Mucosa of rectum (tissue), 2 donors: ENCODE data around the gene OGFR.

Experiments
- H3K27ac ChIP-seq, 2 donors: one replicate each; pipeline ENCODE4 v1.7.0; 2013; ENCODE audit warnings: inconsistent platforms in 2 of 2, low read depth in 2 of 2, low read length in 2 of 2
- H3K27me3 ChIP-seq, 2 donors: one replicate each; pipeline ENCODE4 v1.7.0; 2013; ENCODE audit warnings: low read length in 2 of 2; ENCODE audit not compliant: control insufficient read depth in 2 of 2, insufficient read depth in 2 of 2
- H3K36me3 ChIP-seq, 2 donors: one replicate each; pipeline ENCODE4 v1.7.0; 2013; ENCODE audit warnings: low read length in 2 of 2; ENCODE audit not compliant: control insufficient read depth in 2 of 2, insufficient read depth in 2 of 2
- H3K4me1 ChIP-seq, 2 donors: one replicate each; pipeline ENCODE4 v1.7.0; 2013; ENCODE audit warnings: low read length in 2 of 2, mild to moderate bottlenecking in 1 of 2; ENCODE audit not compliant: control insufficient read depth in 2 of 2, insufficient read depth in 2 of 2
- H3K4me3 ChIP-seq, 2 donors: one replicate each; pipeline ENCODE4 v1.7.0; 2013; ENCODE audit warnings: low read length in 2 of 2
- H3K9ac ChIP-seq, 2 donors: one replicate each; pipeline ENCODE4 v1.7.0; 2013; ENCODE audit warnings: low read length in 2 of 2, low read depth in 1 of 2, mild to moderate bottlenecking in 1 of 2
- H3K9me3 ChIP-seq, 2 donors: one replicate each; pipeline ENCODE4 v1.7.0; 2013; ENCODE audit warnings: low read length in 2 of 2; ENCODE audit not compliant: control insufficient read depth in 2 of 2
- donor health status: healthy.
- donor health status: Normal muscosa, but diverticular disease.

OGFR gene

DNA sequence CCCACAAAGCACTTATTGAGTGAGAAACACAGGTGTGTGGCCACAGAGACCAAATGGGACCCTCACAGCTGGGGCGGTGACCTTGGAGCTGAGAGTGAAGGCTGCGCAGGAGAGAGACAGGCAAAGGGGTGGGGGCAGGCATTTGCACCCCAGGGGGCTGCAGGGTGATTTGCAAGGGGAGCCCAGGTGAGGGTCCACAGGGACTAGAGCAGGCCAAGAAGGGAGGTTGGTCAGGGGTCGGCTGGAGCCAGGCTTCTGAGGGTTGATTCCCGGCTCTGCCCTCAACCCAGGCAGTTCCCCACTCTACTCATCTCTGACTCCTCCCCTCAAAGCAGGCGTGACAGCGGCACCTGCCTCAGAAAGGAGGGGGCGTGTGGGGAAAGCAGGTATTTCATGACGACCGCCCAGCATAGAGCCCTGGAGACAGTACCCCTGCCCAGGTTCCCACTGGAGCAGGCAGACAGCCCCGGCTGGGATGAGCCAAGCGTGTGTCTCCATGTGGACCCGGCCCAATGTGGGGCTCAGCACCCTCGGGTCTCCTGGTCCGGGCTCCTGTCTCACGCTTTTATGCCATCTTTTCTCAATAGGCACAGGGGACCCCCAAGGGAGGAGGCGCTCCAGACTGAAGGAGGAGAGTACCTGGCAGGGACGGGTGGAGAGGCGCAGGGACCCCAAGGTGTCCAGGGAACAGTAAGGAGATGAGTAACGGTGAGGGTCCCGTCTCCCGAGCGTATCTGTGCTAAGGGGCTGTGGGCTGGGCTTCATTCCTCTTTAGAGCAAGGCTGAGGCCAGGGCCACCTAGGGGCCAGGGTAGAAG lies 11.5 kb upstream of the OGFR start:
- H3K9ac ChIP-seq, result peak overlapping the region; percentile 70 to 74
- no peaks in the 10 kb centered on the region for H3K36me3 ChIP-seq
- no peaks in the 10 kb centered on the region for H3K27me3 ChIP-seq
- peaks cover 31 to 32% of the 10 kb centered on the region in 2 donors for H3K4me1 ChIP-seq
- peak overlapping the region; percentile 61 to 64 for H3K4me3 ChIP-seq
- H3K27ac ChIP-seq, result peak overlapping the region; percentile 88 to 94
- H3K9me3 ChIP-seq, result no peaks in the 10 kb centered on the region

DNA sequence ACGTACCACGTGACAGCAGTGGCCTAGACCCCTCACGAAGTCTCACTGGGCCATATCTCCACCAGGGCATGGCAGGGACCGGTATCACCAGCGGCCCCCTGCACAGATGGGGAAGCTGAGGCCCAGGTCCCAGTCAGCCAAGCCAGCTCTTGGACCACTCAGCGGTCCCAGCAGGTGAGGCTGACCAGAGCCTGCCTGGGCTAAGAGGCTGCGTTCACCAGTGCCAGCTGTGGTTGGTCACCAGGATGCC lies 11.0 kb upstream of the OGFR start:
- peak overlapping the region; percentile 70 to 74 for H3K9ac ChIP-seq
- peak overlapping the region; percentile 88 to 94 for H3K27ac ChIP-seq
- H3K4me1 ChIP-seq, result peaks cover 36% of the 10 kb centered on the region in 2 donors
- H3K4me3 ChIP-seq, result peak overlapping the region; percentile 61 to 64
- H3K9me3 ChIP-seq, result no peaks in the 10 kb centered on the region
- no peaks in the 10 kb centered on the region for H3K27me3 ChIP-seq
- H3K36me3 ChIP-seq, result peaks cover under 1% of the 10 kb centered on the region in 2 donors

DNA sequence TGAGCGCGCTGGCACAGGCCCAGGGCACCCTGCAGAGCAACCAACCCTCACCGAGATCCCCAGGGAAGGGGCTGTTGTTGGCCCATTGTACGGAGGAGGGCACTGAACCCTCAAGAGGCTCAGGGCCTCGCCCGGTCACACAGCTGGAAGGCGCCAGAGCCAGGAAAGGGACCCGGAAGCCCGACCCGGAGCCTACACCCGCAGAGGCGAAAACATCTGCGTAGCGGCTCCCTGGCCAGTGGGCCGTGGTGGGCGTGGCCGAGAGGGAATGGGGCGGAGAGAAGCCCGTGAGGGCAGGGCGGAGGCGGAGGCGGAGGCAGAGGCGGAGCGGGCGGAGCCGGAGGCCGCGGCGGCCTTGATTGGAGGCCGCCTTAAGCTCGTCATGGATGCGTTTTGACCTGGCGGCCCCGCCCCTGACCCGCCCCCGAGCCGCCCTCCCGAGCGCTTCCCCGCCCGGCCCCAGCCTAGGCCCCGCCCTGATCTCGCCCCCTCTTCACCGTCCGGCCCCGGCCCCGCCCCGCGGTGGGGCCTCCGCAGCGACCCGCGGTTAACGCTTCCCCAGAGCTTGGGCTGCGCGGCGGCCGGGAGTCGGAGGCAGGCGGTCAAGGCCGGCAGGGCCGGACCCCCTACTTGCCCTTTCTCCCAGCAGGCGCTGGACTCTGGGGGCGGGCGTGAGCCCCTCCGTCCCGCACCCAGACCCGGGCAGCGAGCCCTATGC lies 10.5 kb upstream of the OGFR start:
- Histone ChIP-seq H3K9me3 (no peaks in the 10 kb centered on the region), H3K9ac (peak overlapping the region; percentile 85 to 91), H3K4me1 (peaks cover 36 to 38% of the 10 kb centered on the region in 2 donors), H3K27me3 (no peaks in the 10 kb centered on the region), H3K27ac (peak overlapping the region; percentile 89 to 95), H3K4me3 (peak overlapping the region; percentile 70 to 76), H3K36me3 (peaks cover 5% of the 10 kb centered on the region in 2 donors)

DNA sequence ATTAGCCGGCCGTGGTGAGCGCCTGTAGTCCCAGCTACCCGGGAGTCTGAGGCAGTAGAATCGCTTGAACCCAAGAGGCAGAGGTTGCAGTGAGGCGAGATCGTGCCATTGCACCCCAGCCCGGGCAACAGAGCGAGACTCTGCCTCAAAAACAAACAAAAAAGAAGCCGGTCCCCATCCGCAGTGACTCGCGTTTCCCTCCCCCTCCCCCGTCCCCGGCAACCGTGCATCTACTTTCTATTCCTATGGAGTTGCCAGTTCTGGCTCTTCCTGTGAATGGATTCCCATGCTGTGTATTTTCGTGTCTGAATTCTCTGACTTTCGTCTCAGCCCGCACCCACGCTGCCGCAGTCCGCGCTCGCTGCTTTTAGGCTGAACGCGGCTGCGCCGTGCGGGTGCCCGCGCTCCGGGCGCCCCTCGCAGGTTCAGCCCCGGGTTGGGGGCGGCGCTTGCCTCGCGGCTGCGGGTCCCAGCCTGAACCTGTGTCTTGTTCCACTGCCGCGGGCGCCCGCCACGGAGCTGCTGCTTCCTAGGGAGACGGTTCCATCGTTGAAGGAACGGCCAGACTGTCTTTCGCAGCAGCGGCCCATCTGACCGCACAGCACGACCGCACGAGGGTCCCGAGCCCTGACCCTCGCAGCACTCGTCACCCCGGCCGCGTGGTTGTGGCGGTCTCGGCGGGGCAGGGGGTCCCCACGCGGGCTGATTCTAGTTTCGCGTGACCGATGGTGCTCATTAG lies 9.4 kb upstream of the OGFR start:
- Histone ChIP-seq H3K4me3 (peak overlapping the region; percentile 70 to 76), H3K9me3 (no peaks in the 10 kb centered on the region), H3K36me3 (peaks cover 11 to 13% of the 10 kb centered on the region in 2 donors), H3K9ac (peak overlapping the region; percentile 72 to 91), H3K4me1 (peaks cover 36 to 38% of the 10 kb centered on the region in 2 donors), H3K27me3 (no peaks in the 10 kb centered on the region), H3K27ac (peak overlapping the region; percentile 89 to 95)

DNA sequence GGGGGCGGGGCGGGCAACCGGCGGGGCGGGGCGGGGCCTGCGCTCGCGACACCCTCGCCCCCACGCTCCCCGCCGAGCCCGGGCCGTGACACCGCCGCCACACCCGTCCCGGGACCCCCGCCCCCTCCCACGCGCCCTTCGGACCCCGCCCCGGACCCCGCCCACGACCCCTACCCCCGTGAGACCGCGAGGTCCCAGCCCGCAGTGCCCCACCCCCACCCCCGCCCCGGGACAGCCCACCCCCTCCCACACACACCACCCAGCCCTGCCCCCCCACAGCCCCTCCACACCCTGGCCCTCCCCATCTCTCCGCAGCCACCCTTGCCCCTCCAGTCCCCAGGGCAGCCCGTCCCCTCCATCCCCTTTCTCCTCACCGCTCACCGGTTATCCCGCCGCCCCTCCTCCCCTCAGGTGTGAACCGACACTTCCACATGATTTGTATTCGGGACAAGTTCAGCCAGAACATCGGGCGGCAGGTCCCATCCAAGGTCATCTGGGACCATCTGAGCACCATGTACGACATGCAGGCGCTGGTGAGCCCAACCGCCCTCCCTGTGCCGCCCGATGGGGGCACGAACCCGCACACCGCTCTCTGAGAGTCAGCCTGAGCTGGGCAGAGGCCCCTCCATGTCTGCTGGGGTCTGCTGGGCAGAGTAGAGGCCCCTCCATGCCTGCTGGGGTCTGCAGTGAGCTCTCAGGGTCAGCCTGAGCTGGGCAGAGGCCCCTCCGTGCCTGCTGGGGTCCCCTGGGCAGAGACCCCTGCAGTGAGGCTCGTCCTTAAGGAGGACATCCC lies 7.7 kb upstream of the OGFR start:
- Histone ChIP-seq H3K4me1 (peaks cover 36 to 38% of the 10 kb centered on the region in 2 donors), H3K27ac (peak overlapping the region; percentile 70 to 89), H3K9ac (peak overlapping the region; percentile 32 to 68), H3K36me3 (peaks cover 16% of the 10 kb centered on the region in 2 donors), H3K4me3 (peak overlapping the region; percentile 74 to 76), H3K9me3 (no peaks in the 10 kb centered on the region), H3K27me3 (no peaks in the 10 kb centered on the region)

DNA sequence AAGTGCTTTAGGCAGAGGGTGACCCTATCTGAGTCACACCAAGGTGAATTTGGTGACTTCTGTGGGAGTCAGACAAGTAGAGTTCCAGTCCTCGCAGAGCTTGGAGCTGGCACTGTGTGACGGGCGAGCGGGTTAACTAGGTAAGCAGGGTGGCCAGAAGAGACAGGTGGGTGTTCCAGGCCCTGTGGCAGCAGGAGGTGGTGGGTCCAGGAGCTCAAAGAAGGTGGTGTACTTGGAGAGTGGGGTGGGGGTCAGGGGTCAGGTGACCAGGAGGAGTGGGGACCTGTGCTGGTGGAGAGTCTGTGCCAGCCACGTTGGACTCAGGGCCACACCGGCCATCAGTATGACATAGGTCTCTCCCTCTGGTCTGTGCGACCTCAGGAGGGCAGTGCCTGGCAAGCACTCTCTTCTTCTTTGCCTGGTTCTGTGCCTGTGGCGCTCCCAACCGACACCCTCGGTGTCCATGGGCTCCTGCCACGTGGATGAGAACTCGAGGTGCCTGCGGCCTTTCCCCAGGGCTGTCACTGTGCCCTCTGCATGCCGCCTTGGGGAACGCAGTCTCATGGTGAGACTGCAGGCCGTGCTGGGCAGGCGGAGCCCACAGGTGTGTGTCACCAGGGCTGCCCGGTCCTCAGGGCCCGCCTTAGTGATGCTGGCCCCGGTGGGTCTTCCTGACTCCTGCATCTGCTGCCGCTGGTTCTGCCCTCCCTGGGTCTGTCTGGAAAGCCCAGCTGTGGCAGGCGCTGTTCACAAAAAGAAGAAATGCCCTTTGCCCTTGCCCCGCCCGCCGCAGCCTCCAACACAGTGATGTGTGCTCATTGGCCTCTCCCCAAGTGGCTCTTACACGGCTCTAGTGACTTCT lies 6.7 kb upstream of the OGFR start:
- Histone ChIP-seq H3K9me3 (no peaks in the 10 kb centered on the region), H3K4me3 (peak overlapping the region in 1 of 2 donors; percentile 3), H3K9ac (peak overlapping the region; percentile 32 to 67), H3K27ac (peak overlapping the region; percentile 79 to 84), H3K4me1 (peaks cover 36 to 38% of the 10 kb centered on the region in 2 donors), H3K27me3 (no peaks in the 10 kb centered on the region), H3K36me3 (peaks cover 16% of the 10 kb centered on the region in 2 donors)

DNA sequence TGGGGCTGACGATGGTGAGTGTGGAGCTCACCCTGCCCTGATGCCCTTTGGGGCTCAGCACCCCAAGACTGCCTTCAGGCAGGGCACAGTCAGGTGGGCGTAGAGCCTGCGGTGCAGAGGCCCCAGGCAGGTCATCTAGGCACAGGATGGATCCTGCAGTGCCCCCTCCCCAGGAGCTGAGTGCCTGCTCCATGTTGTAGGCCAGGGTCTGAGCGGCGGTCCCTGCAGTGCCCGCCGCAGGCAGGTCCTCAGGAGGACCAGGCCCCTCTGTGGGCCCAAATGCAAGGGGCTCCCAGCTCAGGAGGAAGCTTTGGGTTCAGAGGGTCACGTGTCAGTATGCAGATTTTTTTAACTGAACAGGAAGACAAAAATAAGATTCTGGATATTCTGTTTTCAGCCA lies 5.6 kb upstream of the OGFR start:
- peaks cover 16% of the 10 kb centered on the region in 2 donors for H3K36me3 ChIP-seq
- H3K4me3 ChIP-seq, result no peak overlapping the region
- H3K4me1 ChIP-seq, result peaks cover 29% of the 10 kb centered on the region in 2 donors
- H3K27me3 ChIP-seq, result no peaks in the 10 kb centered on the region
- H3K27ac ChIP-seq, result no peak overlapping the region
- H3K9me3 ChIP-seq, result no peaks in the 10 kb centered on the region
- H3K9ac ChIP-seq, result no peak overlapping the region

DNA sequence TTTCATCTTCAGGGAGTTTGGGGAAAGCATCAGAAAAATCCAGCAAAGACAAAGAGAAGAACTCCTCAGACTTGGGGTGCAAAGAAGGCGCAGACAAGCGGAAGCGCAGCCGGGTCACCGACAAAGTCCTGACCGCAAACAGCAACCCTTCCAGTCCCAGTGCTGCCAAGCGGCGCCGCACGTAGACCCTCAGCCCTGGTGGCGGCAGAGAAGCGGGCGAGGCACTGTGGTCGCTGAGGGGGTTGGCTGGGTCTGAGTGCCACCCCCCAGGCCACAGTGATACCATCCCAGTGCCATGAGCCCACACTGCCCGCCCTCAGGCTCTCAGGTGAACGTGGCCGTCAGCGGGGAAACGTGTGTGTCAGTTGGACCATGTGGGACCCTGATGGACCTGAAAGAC lies 5.2 kb upstream of the OGFR start:
- Histone ChIP-seq H3K4me1 (peaks cover 29% of the 10 kb centered on the region in 2 donors), H3K36me3 (peaks cover 16% of the 10 kb centered on the region in 2 donors), H3K9ac (no peak overlapping the region), H3K27me3 (no peaks in the 10 kb centered on the region), H3K27ac (no peak overlapping the region), H3K4me3 (no peak overlapping the region), H3K9me3 (no peaks in the 10 kb centered on the region)

DNA sequence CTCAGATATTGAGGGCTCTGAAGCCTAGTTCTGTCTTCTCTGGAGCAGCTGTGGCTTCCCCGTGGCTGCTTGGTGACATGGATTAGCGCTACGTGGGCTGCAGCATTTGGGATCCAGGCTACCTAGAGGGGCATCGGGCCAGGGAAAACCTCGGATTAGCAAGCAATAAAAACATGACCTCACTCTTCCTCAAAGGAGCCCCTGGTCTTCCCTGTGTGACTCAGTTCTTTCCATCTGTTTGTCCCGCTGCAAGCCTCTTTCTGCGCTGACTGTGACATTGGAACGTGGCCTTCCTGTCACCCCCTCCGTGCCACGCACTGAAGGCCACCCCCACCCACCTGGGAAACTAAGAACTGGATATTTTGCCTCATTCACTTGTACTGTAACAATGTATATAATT lies 4.8 kb upstream of the OGFR start:
- H3K36me3 ChIP-seq, result peaks cover 16% of the 10 kb centered on the region in 2 donors
- peaks cover 24 to 27% of the 10 kb centered on the region in 2 donors for H3K4me1 ChIP-seq
- no peak overlapping the region for H3K4me3 ChIP-seq
- H3K27me3 ChIP-seq, result no peaks in the 10 kb centered on the region
- no peak overlapping the region for H3K9ac ChIP-seq
- H3K9me3 ChIP-seq, result no peaks in the 10 kb centered on the region
- H3K27ac ChIP-seq, result no peak overlapping the region
